IMR-90 (cell line): ENCODE results near the gene CHCHD4. TPM values are rescaled to one million over a fixed set of nuclear protein-coding genes. Genes with fewer than 3 reads are reported as not detected.
A peak's percentile ranks its signal among the peaks of the same experiment; 100 is the strongest.

Experiments used
- ATAC-seq: fragments of 200-7000 bp; cut with Tn5 transposase; 2 replicates; pipeline ENCODE4 v1.9.1; 2020; ENCODE audit warnings: low read depth, mild to moderate bottlenecking, moderate library complexity
- BruUV-seq: library from RNA; stranded (reverse); fragments of 400-500 nt; replicated peaks from 2 replicates; lab custom pipeline; 2021; lab: Mats Ljungman, UMichigan
- CTCF ChIA-PET: fragments of 300-600 bp; formaldehyde crosslinking; extraction: SDS; loops from one replicate; lab custom pipeline; 2021; ENCODE audit warnings: antibody characterized with exemption; lab: Yijun Ruan, JAX
- POLR2A ChIA-PET: fragments of 300-600 bp; sonication (Branson Sonifier 250); formaldehyde crosslinking; loops from one replicate; lab custom pipeline; 2022; ENCODE audit warnings: antibody characterized with exemption; ENCODE audit not compliant: unreplicated experiment; lab: Charles Lee
- DNase-seq: peaks from one replicate; pipeline ENCODE4 v3.0.0; 2013
- H2AFZ ChIP-seq: replicated peaks from 2 replicates; pipeline ENCODE3; 2013; ENCODE audit warnings: low read length, mild to moderate bottlenecking; ENCODE audit not compliant: poor library complexity
- H2AK5ac ChIP-seq: 2 replicates; pipeline ENCODE4 v1.6.1; 2013; ENCODE audit warnings: low read depth, low read length, inconsistent platforms
- H2AK9ac ChIP-seq: replicated peaks from 2 replicates; pipeline ENCODE3; 2013; ENCODE audit warnings: mild to moderate bottlenecking, low read depth, low read length, moderate library complexity; ENCODE audit not compliant: poor library complexity
- H2BK120ac ChIP-seq: 2 replicates; pipeline ENCODE4 v1.6.1; 2013; ENCODE audit warnings: low read depth, low read length, inconsistent platforms
- H2BK15ac ChIP-seq: 3 replicates; pipeline ENCODE4 v1.6.1; 2013; ENCODE audit warnings: low read depth, low read length, inconsistent platforms
- H2BK20ac ChIP-seq: 2 replicates; pipeline ENCODE4 v1.6.1; 2013; ENCODE audit warnings: low read depth, mild to moderate bottlenecking, inconsistent platforms, low read length, moderate library complexity
- H2BK5ac ChIP-seq: 2 replicates; pipeline ENCODE4 v1.6.1; 2013; ENCODE audit warnings: mild to moderate bottlenecking, low read depth, low read length, inconsistent platforms; ENCODE audit not compliant: poor library complexity, severe bottlenecking
- H3K14ac ChIP-seq: replicated peaks from 2 replicates; pipeline ENCODE4 v1.6.1; 2013; ENCODE audit warnings: low read depth, low read length, inconsistent platforms
- H3K18ac ChIP-seq: 2 replicates; pipeline ENCODE4 v1.6.1; 2013; ENCODE audit warnings: low read depth, low read length, control low read depth
- H3K23ac ChIP-seq: 2 replicates; pipeline ENCODE4 v1.6.1; 2013; ENCODE audit warnings: low read depth, low read length, inconsistent platforms
- H3K27ac ChIP-seq: 2 replicates; pipeline ENCODE4 v1.5.1; 2013; ENCODE audit warnings: mild to moderate bottlenecking, control low read depth, low read length; ENCODE audit not compliant: insufficient read depth
- H3K27me3 ChIP-seq: 2 replicates; pipeline ENCODE4 v1.6.1; 2013; ENCODE audit warnings: low read length; ENCODE audit not compliant: control insufficient read depth, insufficient read depth
- H3K36me3 ChIP-seq: 2 replicates; pipeline ENCODE4 v1.6.1; 2013; ENCODE audit warnings: low read length, mixed read lengths; ENCODE audit not compliant: control insufficient read depth, insufficient read depth
- H3K4ac ChIP-seq: 2 replicates; pipeline ENCODE4 v1.6.1; 2013; ENCODE audit warnings: low read depth, low read length, inconsistent platforms
- H3K4me1 ChIP-seq: 2 replicates; pipeline ENCODE4 v1.6.1; 2013; ENCODE audit warnings: low read length, mixed read lengths; ENCODE audit not compliant: control insufficient read depth, insufficient read depth
- H3K4me2 ChIP-seq: 2 replicates; pipeline ENCODE4 v1.6.1; 2013; ENCODE audit warnings: low read depth, mild to moderate bottlenecking, control low read depth, low read length, moderate library complexity
- H3K4me3 ChIP-seq: 2 replicates; pipeline ENCODE4 v1.5.1; 2013; ENCODE audit warnings: low read depth, mild to moderate bottlenecking, control low read depth, low read length, moderate library complexity; ENCODE audit not compliant: insufficient read depth
- H3K56ac ChIP-seq: 2 replicates; pipeline ENCODE4 v1.6.1; 2013; ENCODE audit warnings: low read length, inconsistent platforms; ENCODE audit not compliant: insufficient read depth; ENCODE audit errors: extremely low read depth
- H3K79me1 ChIP-seq, 2 experiments: 2 replicates each; pipeline ENCODE4 v1.6.1; 2013; ENCODE audit warnings: low read length in 2 of 2, inconsistent platforms in 1 of 2, low read depth in 1 of 2
- H3K9ac ChIP-seq: 2 replicates; pipeline ENCODE4 v1.6.1; 2013; ENCODE audit warnings: low read depth, low read length, control low read depth
- H3K9me1 ChIP-seq: 2 replicates; pipeline ENCODE4 v1.6.1; 2013; ENCODE audit warnings: low read length, inconsistent platforms; ENCODE audit not compliant: insufficient read depth
- H3K9me3 ChIP-seq: 2 replicates; pipeline ENCODE4 v1.6.1; 2013; ENCODE audit warnings: low read length; ENCODE audit not compliant: control insufficient read depth, insufficient read depth
- H4K20me1 ChIP-seq: 2 replicates; pipeline ENCODE4 v1.6.1; 2013; ENCODE audit warnings: low read length, inconsistent platforms; ENCODE audit not compliant: insufficient read depth
- H4K5ac ChIP-seq: 2 replicates; pipeline ENCODE4 v1.6.1; 2013; ENCODE audit warnings: mild to moderate bottlenecking, low read depth, low read length, control low read depth
- H4K8ac ChIP-seq, 2 experiments: 2 replicates each; pipeline ENCODE4 v1.6.1; 2013; ENCODE audit warnings: low read depth in 2 of 2, low read length in 2 of 2, control low read depth in 1 of 2, inconsistent platforms in 1 of 2
- H4K91ac ChIP-seq: 2 replicates; pipeline ENCODE4 v1.6.1; 2013; ENCODE audit warnings: low read depth, low read length, inconsistent platforms; ENCODE audit not compliant: insufficient read depth
- BHLHE40 ChIP-seq: fragments of 150-350 bp; IDR thresholded peaks from 2 replicates; pipeline ENCODE4 v1.6.1; 2016; ENCODE audit warnings: mild to moderate bottlenecking, low read depth, low read length
- CEBPB ChIP-seq: IDR thresholded peaks from 2 replicates; pipeline ENCODE4 v1.6.1; 2012; ENCODE audit warnings: low read depth, low read length, improper control_type of control experiment
- CHD1 ChIP-seq: IDR thresholded peaks from 2 replicates; pipeline ENCODE4 v1.6.1; 2012; ENCODE audit warnings: low read depth, low read length, improper control_type of control experiment
- CTCF ChIP-seq: conservative IDR thresholded peaks from 2 replicates; pipeline ENCODE4 v1.5.1; 2012; ENCODE audit warnings: mild to moderate bottlenecking, low read depth, low read length, improper control_type of control experiment
- ELK1 ChIP-seq: fragments of 150-350 bp; IDR thresholded peaks from 2 replicates; pipeline ENCODE4 v1.6.1; 2016; ENCODE audit warnings: low read depth, mild to moderate bottlenecking, low read length, moderate library complexity, borderline replicate concordance
- FOS ChIP-seq: fragments of 150-350 bp; IDR thresholded peaks from 2 replicates; pipeline ENCODE4 v1.6.1; 2016; ENCODE audit warnings: low read depth, low read length
- MAFK ChIP-seq: IDR thresholded peaks from 2 replicates; pipeline ENCODE4 v1.6.1; 2012; ENCODE audit warnings: low read depth, low read length, improper control_type of control experiment
- MAZ ChIP-seq: IDR thresholded peaks from 2 replicates; pipeline ENCODE4 v1.6.1; 2012; ENCODE audit warnings: low read depth, mild to moderate bottlenecking, low read length, improper control_type of control experiment, moderate library complexity, borderline replicate concordance
- MXI1 ChIP-seq: IDR thresholded peaks from 2 replicates; pipeline ENCODE4 v1.6.1; 2012; ENCODE audit warnings: low read depth, mild to moderate bottlenecking, low read length, moderate library complexity, borderline replicate concordance
- NFE2L2 ChIP-seq: fragments of 150-350 bp; IDR thresholded peaks from 2 replicates; pipeline ENCODE4 v1.6.1; 2016; ENCODE audit warnings: low read depth, mild to moderate bottlenecking, low read length
- POLR2A ChIP-seq: IDR thresholded peaks from 2 replicates; pipeline ENCODE4 v1.6.1; 2012; ENCODE audit warnings: mild to moderate bottlenecking, low read depth, low read length
- RAD21 ChIP-seq: IDR thresholded peaks from 2 replicates; pipeline ENCODE4 v1.6.1; 2012; ENCODE audit warnings: low read length, improper control_type of control experiment
- RCOR1 ChIP-seq: IDR thresholded peaks from 2 replicates; pipeline ENCODE4 v1.6.1; 2012; ENCODE audit warnings: mild to moderate bottlenecking, low read length, improper control_type of control experiment; ENCODE audit not compliant: insufficient replicate concordance
- RFX5 ChIP-seq: IDR thresholded peaks from 2 replicates; pipeline ENCODE4 v1.8.0; 2012; ENCODE audit warnings: low read depth, mild to moderate bottlenecking, low read length, moderate library complexity
- SMC3 ChIP-seq: fragments of 150-350 bp; IDR thresholded peaks from 2 replicates; pipeline ENCODE4 v1.6.1; 2016; ENCODE audit warnings: low read depth, mild to moderate bottlenecking, antibody characterized with exemption, low read length, moderate library complexity
- WGBS, 2 experiments: methylation state at CpG; one replicate each; pipeline versions ENCODE4 v1.1.5 to v1.1.7; 2013; ENCODE audit warnings: missing lambda C conversion rate in 2 of 2; ENCODE audit not compliant: insufficient read length in 1 of 2; ENCODE audit errors: extremely low coverage in 2 of 2; 5-methylcytosine and 5-hydroxymethylcytosine counted together
- dilution Hi-C: fragments of 300-500 bp; cut with HindIII; formaldehyde crosslinking; loops from one replicate; pipeline ENCODE4 v1.14.3; 2018; ENCODE audit warnings: low sequenced_read_pairs; ENCODE audit not compliant: unreplicated experiment
- in situ Hi-C: fragments of 300-500 bp; cut with MboI; formaldehyde crosslinking; loops from 3 replicates; pipeline ENCODE4 v1.14.3; 2019; ENCODE audit warnings: low sequenced_read_pairs, inconsistent platforms, mixed read lengths
- intact Hi-C: fragments of 100-400 bp; cut with micrococcal nuclease; formaldehyde crosslinking; loops from 2 replicates; pipeline ENCODE4 v1.10.0; 2022
- polyA plus RNA-seq, 3 experiments: library from polyadenylated mRNA; depleted of rRNA; stranded (reverse); fragments of >200 nt; gene quantifications; 2 replicates each; pipeline ENCODE4 v1.2.3, GENCODE V29; 2012; ENCODE audit warnings: low replicate concordance in 1 of 3
- total RNA-seq: library from RNA; depleted of rRNA; stranded (reverse); fragments of >200 nt; gene quantifications from 2 replicates; pipeline ENCODE4 v1.2.3, GENCODE V29; 2012

CHCHD4 gene
- total and polyA plus RNA-seq, 2 of the 4 experiments (the other 2 are of a cell fraction), result 9.0 to 9.8 TPM

GRCh38 chr3:14150491-14151230, 26.0 kb upstream of the CHCHD4 start:
- ATAC-seq, result peak; percentile 29; the same call in 1 of the 2 replicates

More at GRCh38 chr3:14150491-14151230, 26.0 kb upstream of the CHCHD4 start:
- ChIA-PET POLR2A (no interaction called here), CTCF (no interaction called here)
- BruUV-seq, result no TSS peak
- no peak overlapping the region for H2AK9ac ChIP-seq
- H3K27ac ChIP-seq, result no peak overlapping the region
- no peak overlapping the region for H3K4ac ChIP-seq
- H2BK15ac ChIP-seq, result no peak overlapping the region
- no peak overlapping the region for H3K4me3 ChIP-seq
- no peak overlapping the region for H4K91ac ChIP-seq
- no peak overlapping the region for H2AK5ac ChIP-seq
- peaks cover 66% of the 10 kb centered on the region for H3K36me3 ChIP-seq
- DNase-seq, result peak; percentile 35
- TF ChIP-seq MAZ, result no peak
- no peak for TF ChIP-seq RFX5
- no peak for TF ChIP-seq BHLHE40
- TF ChIP-seq CHD1, result no peak
- TF ChIP-seq RAD21, result no peak
- TF ChIP-seq FOS, result no peak
- no peak for TF ChIP-seq CTCF
- no peak for TF ChIP-seq CEBPB
- TF ChIP-seq ELK1, result no peak
- no peak for TF ChIP-seq SMC3
- no peak for TF ChIP-seq RCOR1
- no peak for TF ChIP-seq MXI1
- TF ChIP-seq POLR2A, result no peak
- TF ChIP-seq MAFK, result no peak
- TF ChIP-seq NFE2L2, result no peak
- no peak overlapping the region for H2BK120ac ChIP-seq
- H3K27me3 ChIP-seq, result no peaks in the 10 kb centered on the region
- H3K4me1 ChIP-seq, result peaks cover 6% of the 10 kb centered on the region
- in situ Hi-C loops (no loop called here), dilution Hi-C loops (no loop called here), intact Hi-C loops (no loop called here)
- H3K4me2 ChIP-seq, result no peak overlapping the region
- no peak overlapping the region for H2BK5ac ChIP-seq
- no peaks in the 10 kb centered on the region for H4K20me1 ChIP-seq
- no peaks in the 10 kb centered on the region for H3K9me3 ChIP-seq
- no peak overlapping the region for H4K5ac ChIP-seq
- H3K9ac ChIP-seq, result no peak overlapping the region
- H3K56ac ChIP-seq, result no peak overlapping the region
- peaks cover 8% of the 10 kb centered on the region; the same call in 1 of the 2 replicates for H3K9me1 ChIP-seq
- H3K23ac ChIP-seq, result 0 out of 2 replicates have a peak overlapping the region, but pooled peaks have one; percentile 16
- H2BK20ac ChIP-seq, result no peak overlapping the region
- H3K79me1 ChIP-seq, result peaks cover 13 to 24% of the 10 kb centered on the region in 2 experiments
- no peak overlapping the region for H3K18ac ChIP-seq
- no peak overlapping the region for H3K14ac ChIP-seq
- no peak overlapping the region for H2AFZ ChIP-seq
- 100% methylated on average over 5 of the region's 9 CpGs; no CpG with 5 or more reads in 1 of the 2 experiments for WGBS, 2 experiments
- H4K8ac ChIP-seq, result no peak overlapping the region
